MM.1S (cell line): Measurements from ENCODE around the gene RNASE1.

Source experiments
- DNase-seq: peaks from one replicate; pipeline ENCODE4 v3.0.0-alpha.2; 2015
- H2AFZ ChIP-seq: fragments of 300-600 bp; sonication (generic); 2 replicates; pipeline ENCODE4 v1.6.0; 2016; ENCODE audit warnings: antibody characterized with exemption, low read length
- H3F3A ChIP-seq: fragments of 300-600 bp; sonication (generic); 2 replicates; pipeline ENCODE4 v1.6.1; 2016; ENCODE audit warnings: mild to moderate bottlenecking, antibody characterized with exemption, low read length, moderate library complexity, mixed read lengths; ENCODE audit not compliant: insufficient read depth
- H3K27ac ChIP-seq: fragments of 300-600 bp; sonication (generic); 2 replicates; pipeline ENCODE4 v1.5.1; 2016; ENCODE audit warnings: mild to moderate bottlenecking, low read length
- H3K27me3 ChIP-seq: fragments of 300-600 bp; sonication (generic); replicated peaks from 2 replicates; pipeline ENCODE4 v1.6.0; 2016; ENCODE audit warnings: low read length; ENCODE audit not compliant: insufficient read depth
- H3K36me3 ChIP-seq: fragments of 300-600 bp; sonication (generic); replicated peaks from 2 replicates; pipeline ENCODE4 v1.6.1; 2016; ENCODE audit warnings: mild to moderate bottlenecking, low read length, mixed read lengths; ENCODE audit not compliant: insufficient read depth
- H3K4me1 ChIP-seq: fragments of 300-600 bp; sonication (generic); 2 replicates; pipeline ENCODE4 v1.6.1; 2016; ENCODE audit warnings: low read length, mixed read lengths
- H3K4me2 ChIP-seq: fragments of 300-600 bp; sonication (generic); 2 replicates; pipeline ENCODE4 v1.6.0; 2016; ENCODE audit warnings: low read depth, low read length
- H3K4me3 ChIP-seq: fragments of 300-600 bp; sonication (generic); 2 replicates; pipeline ENCODE4 v1.5.1; 2016; ENCODE audit warnings: low read length, mixed read lengths
- H3K79me2 ChIP-seq: fragments of 300-600 bp; sonication (generic); 2 replicates; pipeline ENCODE4 v1.6.1; 2016; ENCODE audit warnings: mixed run types, low read length, mixed read lengths
- H3K9ac ChIP-seq: fragments of 300-600 bp; sonication (generic); 2 replicates; pipeline ENCODE4 v1.6.1; 2016; ENCODE audit warnings: low read length, mixed read lengths
- H3K9me2 ChIP-seq: fragments of 300-600 bp; sonication (generic); replicated peaks from 2 replicates; pipeline ENCODE4 v1.6.1; 2016; ENCODE audit warnings: mild to moderate bottlenecking, low read length, mixed read lengths; ENCODE audit not compliant: insufficient read depth
- H3K9me3 ChIP-seq: fragments of 300-600 bp; sonication (generic); replicated peaks from 2 replicates; pipeline ENCODE4 v1.6.1; 2016; ENCODE audit warnings: mild to moderate bottlenecking, low read length, mixed read lengths; ENCODE audit not compliant: insufficient read depth
- H4K20me1 ChIP-seq: fragments of 300-600 bp; sonication (generic); 2 replicates; pipeline ENCODE4 v1.6.1; 2016; ENCODE audit warnings: mild to moderate bottlenecking, low read length, moderate library complexity, mixed read lengths; ENCODE audit not compliant: insufficient read depth
- EZH2 ChIP-seq: fragments of 300-600 bp; sonication (generic); optimal IDR thresholded peaks from 2 replicates; pipeline ENCODE3; 2017; ENCODE audit warnings: low read depth, mild to moderate bottlenecking, antibody characterized with exemption, low read length, mixed read lengths
- EZH2phosphoT487 ChIP-seq: fragments of 300-600 bp; sonication (generic); IDR thresholded peaks from 2 replicates; pipeline ENCODE4 v1.6.1; 2018; ENCODE audit warnings: antibody characterized with exemption, low read length
- TF ChIP-seq, protein P1 (sequence below): fragments of 300-600 bp; sonication (generic); IDR thresholded peaks from 2 replicates; pipeline ENCODE4 v1.5.1; 2016; ENCODE audit warnings: antibody characterized with exemption, low read length, mixed read lengths

Gene RNASE1

GRCh38 chr14:20846560-20846959 lies 43.9 kb upstream of the RNASE1 start:
- Histone ChIP-seq H3K9me3 (no peaks in the 10 kb centered on the region), H2AFZ (no peak overlapping the region), H3K79me2 (no peaks in the 10 kb centered on the region), H3K4me2 (no peak overlapping the region), H3K36me3 (no peaks in the 10 kb centered on the region), H3K27ac (no peak overlapping the region), H3K27me3 (no peaks in the 10 kb centered on the region), H3F3A (no peaks in the 10 kb centered on the region), H3K4me1 (no peaks in the 10 kb centered on the region), H3K9me2 (no peaks in the 10 kb centered on the region), H3K4me3 (no peak overlapping the region), H3K9ac (no peak overlapping the region), H4K20me1 (no peaks in the 10 kb centered on the region)
- no peak for TF ChIP-seq EZH2phosphoT487
- no peak for TF ChIP-seq EZH2
- TF ChIP-seq, protein P1, sequence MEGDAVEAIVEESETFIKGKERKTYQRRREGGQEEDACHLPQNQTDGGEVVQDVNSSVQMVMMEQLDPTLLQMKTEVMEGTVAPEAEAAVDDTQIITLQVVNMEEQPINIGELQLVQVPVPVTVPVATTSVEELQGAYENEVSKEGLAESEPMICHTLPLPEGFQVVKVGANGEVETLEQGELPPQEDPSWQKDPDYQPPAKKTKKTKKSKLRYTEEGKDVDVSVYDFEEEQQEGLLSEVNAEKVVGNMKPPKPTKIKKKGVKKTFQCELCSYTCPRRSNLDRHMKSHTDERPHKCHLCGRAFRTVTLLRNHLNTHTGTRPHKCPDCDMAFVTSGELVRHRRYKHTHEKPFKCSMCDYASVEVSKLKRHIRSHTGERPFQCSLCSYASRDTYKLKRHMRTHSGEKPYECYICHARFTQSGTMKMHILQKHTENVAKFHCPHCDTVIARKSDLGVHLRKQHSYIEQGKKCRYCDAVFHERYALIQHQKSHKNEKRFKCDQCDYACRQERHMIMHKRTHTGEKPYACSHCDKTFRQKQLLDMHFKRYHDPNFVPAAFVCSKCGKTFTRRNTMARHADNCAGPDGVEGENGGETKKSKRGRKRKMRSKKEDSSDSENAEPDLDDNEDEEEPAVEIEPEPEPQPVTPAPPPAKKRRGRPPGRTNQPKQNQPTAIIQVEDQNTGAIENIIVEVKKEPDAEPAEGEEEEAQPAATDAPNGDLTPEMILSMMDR = no peak
- DNase-seq = no peak

DNA sequence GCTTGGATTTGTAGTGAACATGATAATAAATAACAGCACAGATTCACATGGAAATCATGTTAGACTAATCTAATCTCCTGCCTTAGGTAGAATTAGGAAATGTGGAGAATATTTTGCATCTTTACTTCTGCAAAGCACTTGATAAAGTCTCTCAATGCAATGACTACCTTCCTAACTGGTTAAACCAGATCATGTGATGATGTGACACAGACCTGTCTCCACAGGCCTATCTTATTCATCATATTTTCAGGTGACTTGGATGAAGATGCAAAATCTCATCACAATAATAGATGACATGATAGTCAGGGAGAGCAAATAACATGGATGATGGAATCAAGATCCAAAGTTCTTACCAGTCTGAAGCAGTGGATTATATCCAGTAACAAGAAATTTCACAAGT lies 38.5 kb upstream of the RNASE1 start:
- H3K27me3 ChIP-seq = no peaks in the 10 kb centered on the region

GRCh38 chr14:20837831-20838230 lies 35.2 kb upstream of the RNASE1 start:
- Histone ChIP-seq H2AFZ (no peak overlapping the region), H3K4me1 (no peaks in the 10 kb centered on the region), H3K36me3 (no peaks in the 10 kb centered on the region), H3K79me2 (no peaks in the 10 kb centered on the region), H3K4me3 (no peak overlapping the region), H3K9ac (no peak overlapping the region), H3K9me2 (no peaks in the 10 kb centered on the region), H3K9me3 (no peaks in the 10 kb centered on the region), H3K27me3 (no peaks in the 10 kb centered on the region), H4K20me1 (no peaks in the 10 kb centered on the region), H3K4me2 (no peak overlapping the region), H3K27ac (no peak overlapping the region), H3F3A (no peaks in the 10 kb centered on the region)
- TF ChIP-seq EZH2 = no peak
- TF ChIP-seq EZH2phosphoT487 = no peak
- TF ChIP-seq, protein P1 = no peak
- DNase-seq = no peak

More for the DNA sequence above, 38.5 kb upstream of the RNASE1 start:
- no peaks in the 10 kb centered on the region for H3K9me2 ChIP-seq
- no peaks in the 10 kb centered on the region for H3K36me3 ChIP-seq
- no peak for DNase-seq
- H4K20me1 ChIP-seq = no peaks in the 10 kb centered on the region
- no peak overlapping the region for H3K4me2 ChIP-seq
- TF ChIP-seq EZH2 (no peak), EZH2phosphoT487 (no peak)
- TF ChIP-seq, protein P1 = no peak
- no peak overlapping the region for H3K9ac ChIP-seq
- H2AFZ ChIP-seq = no peak overlapping the region
- H3K79me2 ChIP-seq = no peaks in the 10 kb centered on the region
- H3F3A ChIP-seq = no peaks in the 10 kb centered on the region
- H3K9me3 ChIP-seq = no peaks in the 10 kb centered on the region
- H3K4me3 ChIP-seq = no peak overlapping the region
- no peak overlapping the region for H3K27ac ChIP-seq
- no peaks in the 10 kb centered on the region for H3K4me1 ChIP-seq
